ENCODE data around the gene CACNA1E.

CACNA1E gene

DNA sequence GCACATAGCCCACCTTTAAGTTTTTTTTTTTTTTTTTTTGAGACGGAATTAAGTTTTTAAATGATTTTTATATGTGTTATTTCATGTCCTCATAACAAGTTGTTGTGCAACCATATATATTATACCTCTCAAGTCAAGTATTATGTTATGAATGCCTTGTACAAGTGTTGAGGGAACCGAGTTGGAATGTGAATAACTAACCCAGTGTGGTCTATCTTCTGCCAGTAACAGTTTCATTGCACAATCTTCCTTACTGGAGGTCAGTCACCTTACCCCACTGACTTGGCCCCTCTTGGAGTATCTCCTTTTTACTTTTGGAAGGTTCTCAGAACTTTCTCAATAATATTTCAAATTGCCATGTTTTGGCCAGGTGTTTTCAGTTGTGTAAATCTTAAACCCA lies 201.9 kb downstream of the CACNA1E start:
- no peak for DNase-seq (ENCODE audit: low spot score)

DNA sequence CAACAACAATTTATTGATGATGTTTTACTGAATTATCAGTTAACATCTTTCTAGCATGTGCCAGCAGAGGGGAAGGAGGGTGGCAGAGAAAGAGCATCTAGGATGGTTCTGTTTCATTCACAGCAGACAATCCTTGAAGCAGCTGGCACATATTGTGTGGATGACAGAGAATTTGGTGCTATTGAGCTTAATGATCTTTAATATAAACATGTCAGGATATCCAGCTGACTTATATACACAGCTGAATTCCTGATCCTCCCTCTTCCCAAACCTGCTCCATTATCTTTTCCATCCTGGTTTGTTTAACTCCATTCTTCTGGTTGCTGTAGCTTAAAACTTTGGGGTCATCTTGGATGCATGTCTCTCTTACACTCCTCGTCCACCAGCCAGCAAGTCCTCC lies 218.6 kb downstream of the CACNA1E start:
- no peak for DNase-seq (ENCODE audit: low spot score)

- DNase-seq (ENCODE audit: low spot score): no peak
These were observed 221.2 kb downstream of the CACNA1E start for GRCh38 chr1:181704546-181704945.

GRCh38 chr1:181711820-181712219 lies 228.5 kb downstream of the CACNA1E start:
- no peak for DNase-seq (ENCODE audit: low spot score)

GRCh38 chr1:181712711-181713110 lies 229.4 kb downstream of the CACNA1E start:
- DNase-seq (ENCODE audit: low spot score): no peak

DNA sequence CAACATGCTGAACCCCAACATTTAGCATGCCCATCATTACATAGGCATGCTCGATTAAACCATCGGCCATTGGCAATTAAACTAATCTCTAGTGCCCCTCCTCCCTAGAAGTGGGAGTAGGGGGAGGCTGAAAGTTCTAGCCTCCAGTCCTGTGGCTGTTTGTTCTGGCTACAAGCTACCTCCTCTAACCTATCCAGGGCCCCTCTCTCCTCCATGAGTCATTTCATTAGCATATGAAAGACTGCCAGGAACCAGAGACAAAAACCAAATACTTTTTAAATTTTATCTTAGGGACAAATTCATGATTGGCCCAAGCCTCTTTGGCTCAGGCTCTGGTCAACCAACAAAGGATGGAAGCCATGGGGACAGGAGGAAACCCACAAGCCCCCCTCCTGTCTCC lies 231.1 kb downstream of the CACNA1E start:
- no peak for DNase-seq (ENCODE audit: low spot score)

DNA sequence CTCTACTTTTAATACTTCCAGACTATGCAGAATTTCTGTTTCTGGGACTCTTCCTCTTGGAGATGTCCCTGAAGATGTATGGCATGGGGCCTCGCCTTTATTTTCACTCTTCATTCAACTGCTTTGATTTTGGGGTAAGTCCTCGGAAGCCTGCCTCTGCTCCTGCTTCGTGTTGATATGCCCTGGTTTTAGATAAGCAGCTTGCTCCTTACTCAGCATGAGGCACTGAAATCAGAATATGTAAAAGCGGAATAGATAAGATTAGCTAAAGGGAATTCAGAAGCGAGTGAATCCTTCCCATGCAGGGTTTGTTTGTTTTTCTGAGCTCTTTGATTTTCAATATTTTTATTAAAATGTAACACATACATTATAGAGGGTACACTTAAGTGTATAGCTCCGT lies 234.7 kb downstream of the CACNA1E start:
- no peak for DNase-seq (ENCODE audit: low spot score)

- no peak for DNase-seq (ENCODE audit: low spot score)
These were observed 243.1 kb downstream of the CACNA1E start for GRCh38 chr1:181726320-181727012.

DNA sequence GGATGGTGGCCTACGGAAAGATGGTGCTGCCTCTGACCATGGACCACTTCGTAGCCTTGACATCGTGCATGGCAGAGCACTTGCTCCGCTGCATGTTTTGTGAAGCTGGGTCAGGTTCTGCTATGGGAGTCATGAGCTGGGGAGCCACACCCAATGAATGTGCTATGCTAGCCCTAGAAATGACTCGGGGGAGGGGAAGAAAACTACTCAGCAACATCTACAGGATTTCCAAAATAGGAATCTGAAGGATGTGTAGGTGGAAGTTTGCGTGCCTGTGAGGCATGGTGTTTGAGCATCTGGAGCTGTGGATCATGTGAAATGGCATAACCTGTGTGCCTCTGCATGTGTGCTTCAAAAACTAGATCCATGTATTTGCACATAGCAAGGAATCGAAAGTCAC lies 247.3 kb downstream of the CACNA1E start:
- peak; percentile 29 for DNase-seq (ENCODE audit: low spot score)

DNA sequence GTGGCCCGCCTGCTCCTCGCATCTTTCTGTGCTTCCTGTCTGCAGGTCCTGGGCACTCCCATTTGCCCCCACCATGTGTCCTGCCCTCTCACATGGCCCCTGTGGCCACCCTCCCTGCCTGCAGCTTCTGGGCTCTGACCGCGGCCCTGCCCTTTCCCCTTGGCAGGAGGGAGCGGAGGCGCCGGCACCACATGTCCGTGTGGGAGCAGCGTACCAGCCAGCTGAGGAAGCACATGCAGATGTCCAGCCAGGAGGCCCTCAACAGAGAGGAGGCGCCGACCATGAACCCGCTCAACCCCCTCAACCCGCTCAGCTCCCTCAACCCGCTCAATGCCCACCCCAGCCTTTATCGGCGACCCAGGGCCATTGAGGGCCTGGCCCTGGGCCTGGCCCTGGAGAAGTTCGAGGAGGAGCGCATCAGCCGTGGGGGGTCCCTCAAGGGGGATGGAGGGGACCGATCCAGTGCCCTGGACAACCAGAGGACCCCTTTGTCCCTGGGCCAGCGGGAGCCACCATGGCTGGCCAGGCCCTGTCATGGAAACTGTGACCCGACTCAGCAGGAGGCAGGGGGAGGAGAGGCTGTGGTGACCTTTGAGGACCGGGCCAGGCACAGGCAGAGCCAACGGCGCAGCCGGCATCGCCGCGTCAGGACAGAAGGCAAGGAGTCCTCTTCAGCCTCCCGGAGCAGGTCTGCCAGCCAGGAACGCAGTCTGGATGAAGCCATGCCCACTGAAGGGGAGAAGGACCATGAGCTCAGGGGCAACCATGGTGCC lies 249.1 kb downstream of the CACNA1E start:
- no peak for DNase-seq (ENCODE audit: low spot score)

GRCh38 chr1:181733486-181733885 lies 250.2 kb downstream of the CACNA1E start:
- DNase-seq (ENCODE audit: low spot score): no peak

DNA sequence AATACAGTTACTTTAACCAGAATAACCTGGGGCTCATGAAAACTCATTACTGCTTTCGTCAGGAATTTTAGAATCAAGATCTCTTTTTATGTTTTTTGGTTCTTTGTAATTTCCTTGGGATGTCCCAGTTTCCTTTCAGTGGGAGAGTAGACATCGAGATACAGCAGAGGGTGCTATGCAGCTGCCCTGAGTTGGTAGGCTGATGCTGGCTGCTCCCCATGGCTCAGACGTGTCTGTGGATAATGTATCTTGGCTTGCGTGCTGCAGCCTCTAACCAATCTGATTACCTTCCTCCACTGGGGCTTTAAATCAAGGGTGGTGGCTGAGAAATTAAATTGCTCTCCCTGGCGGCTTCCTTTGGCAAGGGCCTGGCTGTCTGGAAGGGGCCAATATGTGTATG lies 253.7 kb downstream of the CACNA1E start:
- DNase-seq (ENCODE audit: low spot score): no peak

GRCh38 chr1:181739214-181739613 lies 255.9 kb downstream of the CACNA1E start:
- peak; percentile 39 for DNase-seq (ENCODE audit: low spot score)

DNA sequence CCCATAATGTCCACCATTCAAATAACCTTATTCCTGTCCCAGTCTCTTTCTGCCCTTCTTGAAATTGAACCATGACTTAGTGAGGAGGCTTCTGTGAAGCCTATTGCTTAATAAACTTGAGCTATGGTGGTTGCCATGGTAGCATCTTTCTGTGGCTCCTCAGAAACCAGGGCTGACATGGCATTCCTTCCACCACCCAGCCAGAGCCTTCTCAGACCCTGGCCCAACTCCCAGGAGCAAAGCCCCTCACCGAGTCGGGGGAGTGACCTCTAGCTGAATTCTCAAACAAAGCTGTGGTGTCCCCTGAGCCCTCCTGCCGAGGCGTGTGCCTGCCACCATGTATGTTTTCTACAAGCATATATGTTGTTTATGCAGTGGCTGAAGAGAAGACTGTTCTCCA lies 259.1 kb downstream of the CACNA1E start:
- no peak for DNase-seq (ENCODE audit: low spot score)

GRCh38 chr1:181743878-181744312 lies 260.6 kb downstream of the CACNA1E start:
- DNase-seq (ENCODE audit: low spot score): peak; percentile 23

- no peak for DNase-seq (ENCODE audit: low spot score)
These were observed 262.9 kb downstream of the CACNA1E start for GRCh38 chr1:181746224-181746623.

GRCh38 chr1:181748013-181748412 lies 264.7 kb downstream of the CACNA1E start:
- DNase-seq (ENCODE audit: low spot score): no peak

DNA sequence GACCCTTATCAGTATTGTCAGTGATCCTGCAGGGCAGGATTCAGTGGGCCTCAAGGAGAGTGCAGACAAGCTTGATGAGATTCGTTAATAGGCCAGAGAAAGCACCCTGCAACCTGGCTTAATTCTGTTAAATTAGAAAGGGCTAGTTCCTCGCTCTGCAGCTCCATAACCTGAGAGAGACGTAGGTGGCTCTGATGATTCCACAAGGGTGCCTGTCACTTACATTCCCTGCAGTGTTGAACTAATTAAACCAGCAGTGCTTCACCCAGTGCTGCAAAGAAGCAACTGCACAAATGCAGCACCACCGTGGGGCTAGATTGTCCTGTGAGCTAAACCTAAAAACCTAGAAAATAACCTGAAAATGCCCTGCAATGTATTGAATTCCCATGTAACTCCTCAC lies 270.8 kb downstream of the CACNA1E start:
- DNase-seq (ENCODE audit: low spot score): no peak

GRCh38 chr1:181759481-181759880 lies 276.2 kb downstream of the CACNA1E start:
- no peak for DNase-seq (ENCODE audit: low spot score)

GRCh38 chr1:181763736-181764135 lies 280.4 kb downstream of the CACNA1E start:
- no peak for DNase-seq (ENCODE audit: low spot score)

- DNase-seq (ENCODE audit: low spot score): no peak
These were observed 282.2 kb downstream of the CACNA1E start for GRCh38 chr1:181765451-181766026.

GRCh38 chr1:181767001-181767708 lies 283.8 kb downstream of the CACNA1E start:
- no peak for DNase-seq (ENCODE audit: low spot score)

Data from putamen (tissue), 1 donor.